GM18507 (cell line): ENCODE data around the gene ZNF485.
"Not testable (repeated sequence)": the region's sequence is repeated elsewhere in the genome, so short reads cannot be mapped to it uniquely, and the experiment has no call there.

Experiments used
- DNase-seq: peaks from one replicate; pipeline ENCODE4 v3.0.0; 2011; ENCODE audit warnings: low read depth; ENCODE audit not compliant: insufficient read length; ENCODE audit errors: extremely low spot score
- FAIRE-seq: peaks from 2 replicates; lab custom pipeline; 2011; peaks lifted over from hg19 to GRCh38; lab: Jason Lieb, UNC

ZNF485 gene

DNA sequence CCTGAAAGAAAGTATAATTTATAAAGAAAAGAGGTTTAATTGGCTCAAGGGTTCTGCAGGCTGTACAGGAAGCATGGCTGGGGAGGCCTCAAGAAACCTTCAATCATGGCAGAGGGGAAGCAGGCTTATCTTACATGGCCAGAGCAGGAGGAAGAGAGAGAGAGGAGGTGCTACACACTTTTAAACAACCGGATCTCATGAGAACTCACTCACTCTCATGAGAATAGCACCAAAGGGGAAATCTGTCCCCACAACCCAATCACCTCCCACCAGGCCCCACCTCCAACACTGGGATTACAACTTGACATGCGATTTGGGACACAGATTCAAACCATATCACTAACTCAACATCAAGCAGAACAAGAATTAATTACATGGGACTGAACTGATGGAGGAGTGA is 6.9 kb upstream of the ZNF485 start:
- FAIRE-seq (no peak), DNase-seq (no peak)

DNA sequence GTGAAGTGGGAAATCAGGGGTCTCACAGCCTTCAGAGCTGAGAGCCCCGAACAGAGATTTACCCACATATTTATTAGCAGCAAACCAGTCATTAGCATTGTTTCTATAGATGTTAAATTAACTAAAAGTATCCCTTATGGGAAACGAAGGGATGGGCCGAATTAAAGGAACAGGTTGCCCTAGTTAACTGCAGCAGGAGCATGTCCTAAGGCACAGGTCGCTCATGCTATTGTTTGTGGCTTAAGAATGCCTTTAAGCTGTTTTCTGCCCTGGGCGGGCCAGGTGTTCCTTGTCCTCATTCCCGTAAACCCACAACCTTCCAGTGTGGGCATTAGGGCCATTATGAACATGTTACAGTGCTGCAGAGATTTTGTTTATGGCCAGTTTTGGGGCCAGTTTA is 4.7 kb upstream of the ZNF485 start:
- not testable (repeated sequence) for FAIRE-seq

DNA sequence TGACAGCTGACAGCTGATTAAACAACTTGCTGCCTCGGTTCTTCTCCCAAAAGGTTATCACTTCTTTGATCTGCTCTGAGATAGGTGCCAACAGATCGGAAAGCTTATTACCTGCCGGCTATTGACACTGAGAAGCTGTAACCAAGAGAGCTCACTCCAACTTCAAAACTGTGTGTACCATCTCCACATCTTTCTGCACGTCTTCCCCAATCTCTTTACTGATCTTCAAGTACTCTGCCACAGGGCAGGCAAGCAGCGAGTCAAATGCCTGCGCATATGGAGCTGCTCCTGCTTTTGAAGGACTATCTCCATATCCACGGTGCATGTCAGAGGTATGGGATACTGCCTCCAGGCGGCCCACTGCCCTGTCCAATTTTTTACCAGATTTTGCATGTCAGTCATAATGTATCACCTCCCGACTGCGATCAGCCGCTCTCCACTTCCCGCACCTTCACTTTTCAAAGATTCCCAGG is 352 bp upstream of the ZNF485 start:
- FAIRE-seq, result no peak
- no peak for DNase-seq

More for the DNA sequence above, 4.7 kb upstream of the ZNF485 start:
- DNase-seq, result not testable (repeated sequence)

DNA sequence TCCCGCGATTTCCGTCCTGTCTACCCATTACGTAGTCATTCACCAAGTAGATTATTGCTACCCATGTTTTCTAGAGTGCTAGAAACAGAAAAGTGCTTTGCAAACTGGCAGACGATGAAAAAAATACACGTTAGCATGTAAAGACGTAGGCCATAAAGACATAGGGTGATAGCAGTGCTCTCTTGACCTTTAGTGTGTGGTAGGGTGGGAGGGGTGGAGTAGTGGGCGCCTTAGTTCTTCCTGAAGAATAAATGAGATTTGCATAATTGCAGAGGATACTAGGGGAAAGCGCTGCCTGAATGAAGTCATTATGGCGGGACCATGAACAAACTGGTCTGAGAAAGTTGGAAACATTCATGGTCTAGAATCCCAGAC is 948 bp downstream of the ZNF485 start:
- no peak for DNase-seq
- FAIRE-seq, result peak; percentile 31

DNA sequence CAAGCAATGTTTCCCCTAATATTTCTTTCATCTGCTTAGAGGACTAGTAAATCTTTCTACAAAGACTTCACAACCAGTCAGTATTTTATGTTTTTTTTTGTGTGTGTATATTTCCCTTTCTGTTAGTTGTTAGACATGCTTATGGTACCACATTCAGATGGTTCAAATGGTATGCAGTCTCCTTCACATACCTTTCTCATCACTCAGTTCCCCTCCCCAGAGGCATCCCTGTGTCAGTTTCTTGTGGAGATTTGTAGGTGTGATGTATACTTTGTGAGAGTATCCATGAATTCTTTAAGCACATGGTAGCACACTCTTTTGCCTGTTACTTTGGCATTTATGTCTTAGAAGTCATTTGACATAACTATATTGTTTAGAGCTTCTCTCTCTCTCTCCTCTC is 4.4 kb downstream of the ZNF485 start:
- no peak for DNase-seq
- FAIRE-seq, result no peak

DNA sequence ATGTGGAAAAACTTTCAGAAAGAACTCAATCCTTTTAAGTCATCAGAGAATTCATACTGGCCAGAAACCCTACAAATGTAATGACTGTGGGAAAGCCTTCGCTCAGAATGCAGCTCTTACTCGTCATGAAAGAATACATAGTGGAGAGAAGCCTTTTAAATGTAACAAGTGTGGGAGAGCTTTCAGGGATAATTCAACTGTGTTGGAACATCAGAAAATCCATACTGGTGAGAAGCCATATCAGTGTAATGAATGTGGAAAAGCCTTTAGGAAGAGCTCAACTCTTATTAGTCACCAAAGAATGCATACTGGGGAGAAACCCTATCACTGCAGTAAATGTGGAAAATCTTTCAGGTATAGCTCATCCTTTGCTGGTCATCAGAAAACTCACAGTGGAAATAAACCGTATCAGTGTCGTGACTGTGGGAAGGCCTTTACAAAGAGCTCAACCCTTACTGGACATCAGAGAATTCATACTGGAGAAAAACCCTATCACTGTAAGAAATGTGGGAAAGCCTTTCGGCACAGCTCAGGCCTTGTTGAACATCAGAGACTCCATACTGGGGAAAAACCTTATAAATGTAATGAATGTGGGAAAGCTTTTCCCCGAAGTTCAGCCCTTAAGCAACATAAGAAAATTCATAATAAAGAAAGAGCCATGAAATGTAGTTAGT is 10.6 kb downstream of the ZNF485 start:
- FAIRE-seq, result no peak

DNA sequence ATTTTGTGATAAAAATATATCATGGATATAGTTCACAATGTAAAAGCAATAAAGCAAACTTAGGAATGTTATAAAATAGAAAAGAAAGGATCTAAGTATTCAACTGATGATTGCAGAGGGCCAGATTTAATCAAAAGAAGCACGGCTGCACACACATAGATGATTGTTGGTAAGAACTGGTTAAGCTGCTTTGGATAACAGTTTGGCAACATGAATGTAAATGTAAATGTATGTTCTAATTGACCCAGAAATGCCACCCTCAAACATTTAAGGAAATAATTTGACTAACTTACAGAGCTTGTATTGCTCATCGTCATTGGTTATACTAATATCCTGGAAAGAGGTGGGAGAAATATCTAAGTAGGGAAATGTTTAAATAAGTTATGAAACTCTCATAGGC is 13.1 kb downstream of the ZNF485 start:
- DNase-seq (no peak), FAIRE-seq (no peak)

More for the DNA sequence above, 10.6 kb downstream of the ZNF485 start:
- DNase-seq, result no peak

DNA sequence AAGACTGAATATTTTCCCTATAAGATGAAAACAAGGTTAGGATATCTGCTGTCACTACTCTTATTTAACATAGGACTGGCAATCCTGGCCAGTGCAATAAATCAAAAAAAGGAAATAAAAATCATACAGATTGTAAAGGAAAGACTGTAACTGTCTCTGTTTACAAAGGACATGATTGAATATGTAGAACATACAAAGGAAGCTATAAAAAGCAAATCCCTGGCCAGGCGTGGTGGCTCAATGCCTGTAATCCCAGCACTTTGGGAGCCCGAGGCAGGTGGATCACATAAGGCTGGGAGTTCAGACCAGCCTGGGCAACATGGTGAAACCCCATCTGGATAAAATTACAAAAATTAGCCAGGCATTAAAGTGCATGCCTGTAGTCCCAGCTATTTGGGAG is 15.8 kb downstream of the ZNF485 start:
- no peak for FAIRE-seq
- DNase-seq, result no peak

DNA sequence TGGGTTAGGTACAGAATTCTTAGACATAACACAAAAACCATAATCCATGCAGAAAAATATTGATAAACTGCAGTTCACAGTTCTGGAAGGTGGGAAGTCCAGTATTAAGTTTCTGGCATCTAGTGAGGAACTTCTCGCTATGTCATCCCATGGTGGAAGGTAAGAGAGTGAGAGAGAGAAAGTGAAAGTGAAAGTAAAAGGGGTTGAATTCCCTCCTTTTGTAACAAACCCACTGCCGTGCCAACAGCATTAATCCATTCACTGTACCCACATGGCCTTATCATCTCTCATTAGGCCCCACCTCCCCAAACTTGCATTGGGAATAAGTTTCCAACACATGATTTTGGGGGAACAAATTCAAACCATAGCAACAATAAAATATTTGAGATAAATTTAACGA is 17.1 kb downstream of the ZNF485 start:
- no peak for DNase-seq
- FAIRE-seq, result no peak

DNA sequence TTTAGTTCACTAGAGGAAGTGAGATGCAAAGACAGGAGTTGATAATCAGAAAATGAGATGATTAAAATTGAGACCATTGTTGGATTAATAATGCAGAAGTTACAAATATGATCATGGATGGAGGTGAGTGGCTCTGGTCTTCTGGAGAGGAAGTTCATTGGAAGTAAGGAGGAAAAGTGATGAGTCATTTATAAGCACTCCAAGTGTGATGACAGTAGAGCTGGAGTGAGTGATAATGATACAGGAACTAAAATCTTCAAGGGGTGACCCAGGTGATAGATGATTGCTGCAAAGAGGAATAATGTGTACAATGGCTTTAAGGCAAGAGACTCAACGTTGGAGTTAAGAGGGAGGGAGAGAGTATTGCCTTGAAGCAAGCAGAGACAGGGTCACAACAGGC is 21.7 kb downstream of the ZNF485 start:
- FAIRE-seq (no peak), DNase-seq (no peak)

DNA sequence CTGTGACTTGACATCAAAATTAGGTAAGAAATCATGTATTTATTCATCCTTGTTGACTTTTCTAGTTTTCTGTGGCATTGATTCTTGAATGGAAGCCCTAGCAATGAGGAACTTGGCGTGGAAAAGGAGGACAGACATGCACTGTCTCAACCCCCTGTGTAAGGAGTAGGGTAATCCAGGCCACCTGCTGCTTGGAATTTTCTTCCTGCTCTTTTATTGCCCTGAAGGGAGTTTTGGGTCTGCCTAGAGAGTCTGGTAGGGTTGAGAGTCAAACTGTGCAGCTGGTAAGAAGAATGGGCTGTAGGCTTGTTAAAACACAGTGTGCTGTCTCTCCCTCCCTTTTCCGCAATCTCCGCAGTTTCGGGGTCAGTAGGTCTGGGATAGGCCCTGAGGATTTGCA is 22.7 kb downstream of the ZNF485 start:
- no peak for DNase-seq
- no peak for FAIRE-seq

DNA sequence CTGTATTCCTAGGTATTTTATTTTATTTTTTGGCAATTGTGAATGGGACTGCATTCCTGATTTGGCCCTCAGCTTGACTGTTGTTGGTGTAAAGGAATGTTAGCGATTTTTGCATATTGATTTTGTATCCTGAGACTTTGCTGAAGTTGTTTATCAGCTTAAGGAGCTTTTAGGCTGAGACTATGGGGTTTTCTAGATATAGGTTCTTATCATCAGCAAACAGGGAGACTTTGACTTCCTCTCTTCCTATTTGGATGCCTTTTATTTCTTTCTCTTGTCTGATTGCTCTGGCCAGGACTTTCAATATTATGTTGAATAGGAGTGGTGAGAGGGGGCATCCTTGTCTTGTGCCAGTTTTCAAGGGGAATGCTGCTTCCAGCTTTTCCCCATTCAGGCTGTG is 29.6 kb downstream of the ZNF485 start:
- not testable (repeated sequence) for DNase-seq, FAIRE-seq

DNA sequence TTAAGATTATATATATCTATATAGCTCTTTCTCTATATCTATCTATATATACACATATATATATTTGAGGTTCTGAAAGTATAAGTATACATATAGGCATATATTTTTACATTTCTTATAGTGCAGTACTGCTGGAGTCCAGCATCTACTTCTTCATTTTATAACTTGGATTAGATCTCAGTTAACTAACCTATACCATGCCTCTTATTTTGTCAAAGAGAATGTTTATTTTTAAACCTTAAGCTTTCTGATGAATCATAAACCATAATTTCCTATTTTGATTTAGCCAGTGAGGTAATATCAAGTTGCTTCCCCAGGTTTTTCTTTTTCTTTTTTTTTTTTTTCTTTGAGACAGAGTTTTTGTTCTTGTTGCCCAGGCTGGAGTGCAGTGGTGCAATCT is 34.4 kb downstream of the ZNF485 start:
- FAIRE-seq (no peak), DNase-seq (no peak)

DNA sequence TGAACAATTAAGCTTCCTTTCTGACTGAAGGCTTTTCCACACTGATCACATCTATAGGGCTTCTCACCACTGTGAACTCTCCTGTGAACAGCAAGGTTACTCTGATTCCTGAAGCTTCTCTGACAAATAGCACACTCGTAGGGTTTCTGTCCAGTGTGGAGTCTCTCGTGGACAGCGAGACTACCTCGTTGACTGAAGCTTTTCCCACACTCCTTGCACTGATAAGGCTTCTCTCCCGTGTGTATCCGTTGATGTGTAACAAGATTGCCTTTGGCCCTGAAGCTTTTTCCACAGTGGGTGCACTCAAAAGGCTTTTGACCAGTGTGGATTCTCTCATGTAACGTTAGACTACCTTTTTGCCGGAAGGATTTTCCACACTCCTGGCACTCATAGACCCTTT is 38.0 kb downstream of the ZNF485 start:
- no peak for DNase-seq
- FAIRE-seq, result no peak

DNA sequence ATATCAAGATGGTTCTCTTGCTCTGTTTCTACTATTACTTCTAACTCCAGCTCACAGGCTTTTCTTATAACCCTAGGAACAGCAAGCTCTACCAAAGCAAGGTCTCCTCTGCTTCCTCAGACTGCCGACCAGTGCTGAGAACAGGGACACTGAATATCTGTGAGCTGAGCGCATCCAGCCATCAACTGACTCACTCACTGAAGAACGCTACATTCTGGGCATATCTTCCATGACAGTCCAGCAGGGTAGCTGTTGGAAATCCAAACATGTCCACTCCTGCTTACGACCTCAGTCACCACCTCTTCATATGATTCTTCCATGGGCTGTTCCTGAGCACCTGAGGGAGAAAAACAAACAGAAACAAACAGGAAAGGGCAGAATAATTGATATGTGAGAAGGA is 39.6 kb downstream of the ZNF485 start:
- no peak for DNase-seq
- no peak for FAIRE-seq

DNA sequence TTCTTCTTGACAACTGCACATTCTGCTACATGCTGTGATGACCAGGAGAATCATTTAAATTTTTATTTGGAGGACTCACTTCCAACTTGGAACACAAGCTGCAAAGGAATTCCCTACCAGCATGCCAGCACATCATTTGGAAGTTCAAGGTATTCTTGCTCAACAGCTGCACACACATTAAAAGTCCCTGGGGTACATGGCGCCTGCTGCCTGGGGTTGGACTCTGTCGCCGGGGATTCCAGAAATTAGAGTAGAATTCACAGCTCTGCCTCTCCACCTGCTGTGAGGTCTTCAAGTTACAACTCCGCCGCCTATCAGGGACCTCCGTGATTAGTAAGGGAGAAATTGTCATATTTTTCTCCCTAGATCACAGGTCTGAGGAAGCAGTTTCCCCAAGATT is 41.3 kb downstream of the ZNF485 start:
- FAIRE-seq, result no peak
- no peak for DNase-seq

DNA sequence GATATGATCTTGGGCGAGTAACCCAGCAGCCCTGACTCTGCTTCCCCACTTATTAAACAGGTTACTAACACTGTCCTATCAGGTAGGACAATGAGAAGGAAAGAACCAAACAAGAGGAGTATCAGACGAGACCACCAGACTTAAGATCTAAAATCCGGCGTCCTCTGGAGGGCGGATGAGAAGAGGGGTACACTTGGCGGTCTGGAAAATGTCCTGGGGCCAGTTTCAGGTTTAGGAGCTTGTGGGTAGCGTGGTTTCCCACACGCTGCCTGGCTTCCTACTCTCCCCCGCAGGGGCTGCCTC is 41.8 kb downstream of the ZNF485 start:
- FAIRE-seq (no peak), DNase-seq (no peak)

DNA sequence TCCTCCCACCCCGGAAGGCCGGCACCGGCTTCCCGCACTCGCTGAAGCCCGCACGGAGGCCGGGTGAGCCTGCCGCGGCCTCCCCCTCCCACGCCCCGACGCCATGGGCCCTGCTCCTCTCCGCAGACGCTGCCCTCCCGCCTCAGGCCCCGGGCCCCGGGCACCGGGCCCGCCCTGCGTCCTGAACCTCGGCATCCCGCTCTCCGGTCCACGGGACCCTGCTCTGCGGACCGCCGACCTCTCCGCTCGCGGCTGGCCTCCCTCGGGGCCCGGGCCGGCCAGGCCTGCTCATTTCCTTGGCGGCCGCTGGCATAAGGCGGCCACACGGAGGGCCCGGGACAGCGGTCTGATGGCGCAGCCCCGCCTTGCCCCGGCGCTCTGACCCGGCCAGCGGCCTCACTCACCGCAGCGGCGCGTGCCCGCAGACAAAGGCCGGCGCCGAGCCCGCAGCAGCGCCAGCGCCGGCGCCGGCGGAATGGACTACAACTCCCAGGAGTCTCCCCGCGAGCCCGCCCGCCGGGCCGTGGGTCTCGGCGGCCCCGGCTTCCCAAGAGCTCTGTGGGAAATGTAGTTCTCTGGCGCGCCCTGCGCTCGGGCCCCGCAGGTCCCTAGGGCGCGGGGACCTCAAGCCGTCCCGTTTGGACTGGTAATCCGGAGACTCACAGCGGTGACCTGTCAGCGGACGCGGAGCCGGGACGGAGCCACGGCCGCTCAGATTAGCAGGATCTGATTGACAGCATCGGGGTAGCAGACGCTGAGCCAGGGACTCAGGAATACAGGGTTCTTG is 42.4 kb downstream of the ZNF485 start, which contains the start of gene ZNF32:
TSS of gene ZNF32 (minus strand) at position 484 of the 787 bp plus-strand sequence. CDS start 2,748 bp downstream, outside the sequence.
- DNase-seq, result peak; percentile 89
- peak; percentile 53 for FAIRE-seq

DNA sequence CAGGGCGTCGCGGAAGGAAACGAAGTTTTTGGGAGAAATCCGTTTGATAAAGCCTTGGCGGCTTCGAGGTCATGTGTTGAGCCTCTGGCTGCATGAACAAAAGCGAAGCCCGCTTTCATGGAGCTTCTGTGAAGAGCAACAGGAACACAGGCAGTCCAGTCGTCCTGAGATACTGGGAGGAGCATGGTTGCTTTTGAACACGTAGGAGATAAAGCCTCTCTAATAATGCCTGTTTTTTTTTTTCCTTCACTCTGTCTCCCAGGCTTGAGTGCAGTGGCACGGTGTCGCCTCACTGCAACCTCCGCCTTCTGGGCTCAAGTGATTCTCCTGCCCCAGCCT is 42.9 kb downstream of the ZNF485 start:
- DNase-seq (no peak), FAIRE-seq (no peak)

DNA sequence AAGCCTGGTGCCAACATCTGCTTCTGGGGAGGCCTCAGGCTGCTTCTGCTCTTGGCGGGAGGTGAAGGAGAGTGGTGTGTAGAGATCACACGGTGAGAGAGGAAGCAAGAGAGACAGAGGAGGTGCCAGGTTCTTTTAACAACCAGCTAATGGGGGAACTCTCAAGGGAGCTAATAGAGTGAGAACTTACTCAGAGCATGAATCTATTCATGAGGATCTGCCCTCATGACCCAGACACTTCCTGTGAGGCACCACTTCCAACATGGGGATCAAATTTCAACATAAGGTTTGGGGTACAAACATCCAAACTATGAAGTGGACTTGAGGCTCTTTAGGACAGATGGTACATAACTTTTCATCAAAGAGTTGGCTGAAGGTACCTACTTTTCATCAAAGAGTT is 47.5 kb downstream of the ZNF485 start:
- no peak for FAIRE-seq
- DNase-seq, result no peak

DNA sequence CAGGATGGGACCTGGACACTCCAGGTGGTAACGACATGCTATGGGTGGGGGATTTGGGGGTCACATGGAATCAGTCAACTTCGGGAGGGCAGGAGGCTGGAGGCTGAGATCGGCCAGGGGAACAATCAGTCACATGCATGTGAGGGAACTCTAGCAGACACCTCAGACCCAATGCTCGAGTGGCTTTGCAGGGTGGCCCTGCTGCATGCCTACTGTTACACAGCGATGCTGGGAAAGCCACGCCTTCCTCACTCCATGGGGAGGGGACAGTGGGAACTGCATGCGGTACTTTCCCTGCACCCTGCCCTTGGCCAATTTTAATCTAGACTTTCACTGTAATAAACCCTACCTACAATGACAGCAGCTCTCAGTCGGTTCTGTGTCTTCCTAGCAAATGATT is 49.1 kb downstream of the ZNF485 start:
- FAIRE-seq (no peak), DNase-seq (no peak)
